Esophagus muscularis mucosa (tissue), 3 donors: ENCODE measurements around the gene CDH4.

Experiments
- CTCF ChIP-seq, 3 experiments: fragments of 200-600 bp in 2 of 3; fragments of 450-650 bp in 1 of 3; sonication (generic) in 2 of 3; IDR thresholded peaks; one replicate each; pipeline ENCODE4 v1.5.1; 2017 to 2019; ENCODE audit warnings: antibody characterized with exemption in 3 of 3, mild to moderate bottlenecking in 2 of 3, moderate library complexity in 1 of 3
- POLR2AphosphoS5 ChIP-seq, 2 donors: sonication (generic); formaldehyde crosslinking; IDR thresholded peaks; one replicate each; pipeline ENCODE4 v1.6.1; 2017; ENCODE audit warnings: antibody characterized with exemption in 2 of 2

DNA sequence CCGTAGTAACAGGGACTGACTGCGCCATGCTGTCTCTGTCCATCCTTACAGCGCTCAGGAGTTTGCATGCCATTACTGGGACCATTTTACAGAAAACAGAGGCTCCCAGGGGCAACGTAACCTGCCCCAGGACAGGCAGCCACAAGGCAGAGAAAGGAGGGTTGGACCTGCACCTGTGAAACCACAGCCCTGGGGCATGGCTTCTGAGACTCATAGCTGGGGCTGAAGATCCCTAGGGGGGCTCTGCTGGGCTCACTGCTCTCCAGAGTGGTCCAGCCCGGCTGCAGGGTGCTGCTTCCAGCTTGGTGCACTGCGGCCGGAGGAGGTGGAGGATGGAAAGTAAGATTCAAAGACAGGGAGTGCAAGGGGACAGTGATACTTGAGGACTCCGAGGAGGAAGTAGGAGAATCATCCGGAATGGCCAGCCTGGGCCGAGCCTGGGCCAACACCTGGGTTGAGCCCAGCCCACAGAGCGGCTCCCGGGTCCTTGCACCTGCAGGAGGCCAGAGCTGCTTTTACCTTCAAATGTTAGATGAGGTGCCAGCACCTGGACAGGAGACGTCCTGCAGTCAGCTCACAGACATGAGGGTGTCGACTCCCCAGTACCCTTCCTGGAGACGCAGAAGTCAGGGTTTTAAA, 183.2 kb downstream of the CDH4 start:
- no peak for TF ChIP-seq POLR2AphosphoS5 (IDR thresholded peaks at IDR 0.05)
- no peak for TF ChIP-seq CTCF (IDR thresholded peaks at IDR 0.05)
